BLaER1 (cell line): ENCODE measurements around the gene RASGEF1B.

Source experiments
- H3K27ac ChIP-seq: shearing (Covaris generic); formaldehyde crosslinking; 2 replicates; pipeline ENCODE4 v1.8.1; 2022
- H3K27me3 ChIP-seq: shearing (Covaris generic); formaldehyde crosslinking; 2 replicates; pipeline ENCODE4 v1.8.1; 2022
- H3K36me3 ChIP-seq: shearing (Covaris generic); formaldehyde crosslinking; 2 replicates; pipeline ENCODE4 v1.8.1; 2022
- H3K4me1 ChIP-seq: shearing (Covaris generic); formaldehyde crosslinking; 2 replicates; pipeline ENCODE4 v1.8.1; 2022
- H3K4me2 ChIP-seq: shearing (Covaris generic); formaldehyde crosslinking; 2 replicates; pipeline ENCODE4 v1.8.1; 2022
- H3K4me3 ChIP-seq: shearing (Covaris generic); formaldehyde crosslinking; 2 replicates; pipeline ENCODE4 v1.8.1; 2022
- H3K9ac ChIP-seq: shearing (Covaris generic); formaldehyde crosslinking; 2 replicates; pipeline ENCODE4 v1.8.1; 2022
- H3K9me3 ChIP-seq: shearing (Covaris generic); formaldehyde crosslinking; 2 replicates; pipeline ENCODE4 v1.8.1; 2022
- H4K20me1 ChIP-seq: shearing (Covaris generic); formaldehyde crosslinking; 2 replicates; pipeline ENCODE4 v1.8.1; 2022
- Cebpa-rat ChIP-seq: shearing (Covaris generic); IDR thresholded peaks from 2 replicates; pipeline ENCODE4 v1.8.1; 2022

Gene RASGEF1B

GRCh38 chr4:81378386-81378785 is 93.3 kb downstream of the RASGEF1B start:
- no peaks in the 10 kb centered on the region for H4K20me1 ChIP-seq
- no peaks in the 10 kb centered on the region for H3K36me3 ChIP-seq
- TF ChIP-seq Cebpa-rat = no peak
- no peak overlapping the region for H3K4me3 ChIP-seq
- no peaks in the 10 kb centered on the region for H3K9me3 ChIP-seq
- no peak overlapping the region for H3K27ac ChIP-seq
- no peaks in the 10 kb centered on the region for H3K4me1 ChIP-seq
- H3K4me2 ChIP-seq = no peak overlapping the region
- no peak overlapping the region for H3K9ac ChIP-seq
- no peaks in the 10 kb centered on the region for H3K27me3 ChIP-seq

GRCh38 chr4:81377191-81377590 is 94.5 kb downstream of the RASGEF1B start:
- Histone ChIP-seq H3K27ac (no peak overlapping the region), H3K4me2 (no peak overlapping the region), H3K36me3 (no peaks in the 10 kb centered on the region), H3K4me3 (no peak overlapping the region), H3K27me3 (no peaks in the 10 kb centered on the region), H3K9me3 (no peaks in the 10 kb centered on the region), H3K4me1 (no peaks in the 10 kb centered on the region), H4K20me1 (no peaks in the 10 kb centered on the region), H3K9ac (no peak overlapping the region)
- no peak for TF ChIP-seq Cebpa-rat

GRCh38 chr4:81376720-81377119 is 95.0 kb downstream of the RASGEF1B start:
- Histone ChIP-seq H3K4me1 (no peaks in the 10 kb centered on the region), H3K4me3 (no peak overlapping the region), H3K27ac (no peak overlapping the region), H3K36me3 (no peaks in the 10 kb centered on the region), H3K4me2 (no peak overlapping the region), H3K9me3 (no peaks in the 10 kb centered on the region), H4K20me1 (no peaks in the 10 kb centered on the region), H3K9ac (no peak overlapping the region), H3K27me3 (no peaks in the 10 kb centered on the region)
- no peak for TF ChIP-seq Cebpa-rat
